Measurements from ENCODE around the gene LGALS14. TPM values are rescaled to one million over a fixed set of nuclear protein-coding genes. Genes with fewer than 3 reads are reported as not detected.

LGALS14 gene
- total RNA-seq, 2 experiments from 2014 or later = not detected

GRCh38 chr19:39696387-39696786 is 7.9 kb upstream of the LGALS14 start:
- DNase-seq (ENCODE audit: low spot score) = no peak
- Histone ChIP-seq H4K20me1 (ENCODE audit: insufficient read depth, low read length) (no peaks in the 10 kb centered on the region), H3K4me1 (ENCODE audit: insufficient read depth, low read length, poor library complexity, severe bottlenecking) (peaks cover 14% of the 10 kb centered on the region), H3K9me3 (ENCODE audit: low read length) (no peaks in the 10 kb centered on the region), H3K36me3 (ENCODE audit: insufficient read depth, low read length) (no peaks in the 10 kb centered on the region), H3K4me2 (ENCODE audit: low read length) (no peak overlapping the region), H3K79me2 (ENCODE audit: insufficient read depth, low read depth, low read length) (no peaks in the 10 kb centered on the region), H3K9me2 (ENCODE audit: insufficient read depth, low read length) (no peaks in the 10 kb centered on the region), H2AFZ (ENCODE audit: low read length) (no peak overlapping the region), H3K27ac (ENCODE audit: low read depth, low read length, poor library complexity, severe bottlenecking) (no peak overlapping the region), H3K4me3 (ENCODE audit: low read depth, low read length, poor library complexity, severe bottlenecking) (no peak overlapping the region)
- intact Hi-C loops (cut with micrococcal nuclease; ENCODE audit: unreplicated experiment) = no loop called here
- CTCF ChIA-PET (ENCODE audit: unreplicated experiment) = no interaction called here
- TF ChIP-seq EZH2phosphoT487 (IDR thresholded peaks at IDR 0.05; ENCODE audit: borderline replicate concordance, low read depth, low read length) (no peak), CTCF (conservative IDR thresholded peaks at IDR 0.05; ENCODE audit: low read length) (no peak)
- POLR2A ChIA-PET = no interaction called here
- no TSS peak for BruUV-seq (replicated peaks)

- Histone ChIP-seq H3K36me3 (ENCODE audit: insufficient read depth, low read length) (no peaks in the 10 kb centered on the region), H4K20me1 (ENCODE audit: insufficient read depth, low read length) (no peaks in the 10 kb centered on the region), H3K27ac (ENCODE audit: low read depth, low read length, poor library complexity, severe bottlenecking) (no peak overlapping the region), H3K9me3 (ENCODE audit: low read length) (no peaks in the 10 kb centered on the region), H3K4me3 (ENCODE audit: low read depth, low read length, poor library complexity, severe bottlenecking) (no peak overlapping the region), H3K4me2 (ENCODE audit: low read length) (no peak overlapping the region), H3K79me2 (ENCODE audit: insufficient read depth, low read depth, low read length) (no peaks in the 10 kb centered on the region), H3K9me2 (ENCODE audit: insufficient read depth, low read length) (no peaks in the 10 kb centered on the region), H3K4me1 (ENCODE audit: insufficient read depth, low read length, poor library complexity, severe bottlenecking) (peaks cover 30% of the 10 kb centered on the region), H2AFZ (ENCODE audit: low read length) (no peak overlapping the region)
- no peak for TF ChIP-seq CTCF (conservative IDR thresholded peaks at IDR 0.05; ENCODE audit: low read length)
- TF ChIP-seq EZH2phosphoT487 (IDR thresholded peaks at IDR 0.05; ENCODE audit: borderline replicate concordance, low read depth, low read length) = no peak
- intact Hi-C loops (cut with micrococcal nuclease; ENCODE audit: unreplicated experiment) = no loop called here
- ChIA-PET CTCF (ENCODE audit: unreplicated experiment) (no interaction called here), POLR2A (no interaction called here)
- BruUV-seq (replicated peaks) = no TSS peak
- no peak for DNase-seq (ENCODE audit: low spot score)
Measured at GRCh38 chr19:39698535-39698934, 5.7 kb upstream of the LGALS14 start.

GRCh38 chr19:39701291-39701690 is 3.0 kb upstream of the LGALS14 start:
- intact Hi-C loops (cut with micrococcal nuclease; ENCODE audit: unreplicated experiment) = no loop called here
- H3K4me3 ChIP-seq (ENCODE audit: low read depth, low read length, poor library complexity, severe bottlenecking) = no peak overlapping the region
- H4K20me1 ChIP-seq (ENCODE audit: insufficient read depth, low read length) = no peaks in the 10 kb centered on the region
- H3K9me2 ChIP-seq (ENCODE audit: insufficient read depth, low read length) = no peaks in the 10 kb centered on the region
- TF ChIP-seq CTCF (conservative IDR thresholded peaks at IDR 0.05; ENCODE audit: low read length) (no peak), EZH2phosphoT487 (IDR thresholded peaks at IDR 0.05; ENCODE audit: borderline replicate concordance, low read depth, low read length) (no peak)
- DNase-seq (ENCODE audit: low spot score) = peak; percentile 41
- ChIA-PET CTCF (ENCODE audit: unreplicated experiment) (no interaction called here), POLR2A (no interaction called here)
- H3K36me3 ChIP-seq (ENCODE audit: insufficient read depth, low read length) = no peaks in the 10 kb centered on the region
- no TSS peak for BruUV-seq (replicated peaks)
- no peaks in the 10 kb centered on the region for H3K79me2 ChIP-seq (ENCODE audit: insufficient read depth, low read depth, low read length)
- H2AFZ ChIP-seq (ENCODE audit: low read length) = no peak overlapping the region; the same call in 1 of the 2 replicates
- peak overlapping the region; percentile 45 for H3K4me2 ChIP-seq (ENCODE audit: low read length)
- H3K27ac ChIP-seq (ENCODE audit: low read depth, low read length, poor library complexity, severe bottlenecking) = peak overlapping the region; percentile 60
- no peaks in the 10 kb centered on the region for H3K9me3 ChIP-seq (ENCODE audit: low read length)
- peaks cover 45% of the 10 kb centered on the region for H3K4me1 ChIP-seq (ENCODE audit: insufficient read depth, low read length, poor library complexity, severe bottlenecking)

Measured in OCI-LY7 (cell line).